ENCODE data around the gene CHKA. TPM values are rescaled to one million over a fixed set of nuclear protein-coding genes. Genes with fewer than 3 reads are reported as not detected.

Gene CHKA
- total and polyA plus RNA-seq, 2 of the 8 experiments (the other 6 are each of a cell fraction or from before 2014, with no cell fraction given), result 61.2 to 86.6 TPM

DNA sequence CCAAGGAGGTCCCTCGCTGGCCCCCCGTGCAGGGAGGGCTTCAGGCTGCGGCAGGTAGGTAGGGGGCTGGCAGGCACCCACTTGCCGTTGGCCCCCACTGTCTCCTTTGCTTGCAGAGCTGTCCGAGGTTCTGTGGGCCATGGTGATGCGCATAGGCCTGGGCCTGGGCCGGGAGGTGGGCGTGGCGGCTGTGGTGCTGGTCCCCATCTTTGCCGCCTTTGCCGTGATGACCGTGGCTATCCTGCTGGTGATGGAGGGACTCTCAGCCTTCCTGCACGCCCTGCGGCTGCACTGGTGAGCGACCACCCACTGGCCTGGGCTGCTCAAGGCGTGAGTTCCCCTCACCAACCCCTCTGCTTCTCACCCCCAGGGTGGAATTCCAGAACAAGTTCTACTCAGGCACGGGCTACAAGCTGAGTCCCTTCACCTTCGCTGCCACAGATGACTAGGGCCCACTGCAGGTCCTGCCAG lies 70.8 kb downstream of the CHKA start (continued):
- TF ChIP-seq RAD21 (IDR thresholded peaks at IDR 0.05 in 1 of 2, conservative IDR thresholded peaks at IDR 0.05 in 1 of 2; ENCODE audit: low read depth in 2 of 2, low read length in 2 of 2) (no peak), EZH2 (IDR thresholded peaks at IDR 0.05; ENCODE audit: low read depth, low read length, severe bottlenecking) (no peak), USF2 (IDR thresholded peaks at IDR 0.05; ENCODE audit: low read length) (no peak), GABPA (IDR thresholded peaks at IDR 0.05; ENCODE audit: borderline replicate concordance, insufficient read depth, low read length) (no peak), CBX5 (IDR thresholded peaks at IDR 0.05; ENCODE audit: low read depth, low read length) (no peak), CHD1 (IDR thresholded peaks at IDR 0.05; ENCODE audit: low read depth, low read length) (no peak), TBP (IDR thresholded peaks at IDR 0.05; ENCODE audit: low read depth, low read length) (no peak)

Measured in H1 (cell line).